ENCODE data around the gene RANGAP1.

Gene RANGAP1

DNA sequence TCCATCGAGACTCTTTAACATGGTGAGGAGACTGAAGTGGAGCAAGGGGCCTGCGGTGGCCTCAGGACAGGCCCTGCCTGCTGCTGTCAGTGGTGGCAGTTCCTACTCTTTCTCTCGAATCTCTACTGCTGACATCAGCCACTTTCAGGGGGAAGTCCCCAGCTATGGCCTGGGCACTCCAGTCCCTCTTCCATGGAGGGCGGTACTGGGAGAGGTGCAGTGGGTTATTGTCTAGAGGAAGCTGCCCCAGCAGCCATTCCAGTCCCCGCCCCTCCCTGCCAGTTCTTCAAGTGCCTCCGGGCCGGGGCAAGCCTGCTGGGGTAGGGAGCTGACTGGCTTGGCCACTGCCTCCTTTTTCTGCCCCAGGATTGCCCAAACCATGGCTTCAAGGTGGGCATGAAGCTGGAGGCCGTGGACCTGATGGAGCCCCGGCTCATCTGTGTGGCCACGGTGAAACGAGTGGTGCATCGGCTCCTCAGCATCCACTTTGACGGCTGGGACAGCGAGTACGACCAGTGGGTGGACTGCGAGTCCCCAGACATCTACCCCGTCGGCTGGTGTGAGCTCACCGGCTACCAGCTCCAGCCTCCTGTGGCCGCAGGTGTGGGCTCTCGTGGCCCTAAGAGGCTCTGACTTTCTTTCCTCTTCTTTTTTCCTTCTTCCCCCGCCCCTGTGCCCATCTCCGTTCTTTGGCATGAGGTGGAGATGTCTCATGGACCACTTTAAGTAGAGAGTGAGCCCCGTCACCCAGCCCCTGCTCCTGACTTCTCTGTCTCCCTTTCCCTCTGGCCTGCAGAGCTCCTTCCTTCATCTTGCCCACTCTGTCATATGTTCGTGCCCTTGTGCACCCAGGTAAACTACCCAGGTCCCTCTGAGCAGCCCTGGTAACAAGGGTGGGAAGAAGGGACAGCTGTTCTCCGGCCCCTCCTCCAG lies 59.0 kb downstream of the RANGAP1 start:
- TF ChIP-seq, protein P1, sequence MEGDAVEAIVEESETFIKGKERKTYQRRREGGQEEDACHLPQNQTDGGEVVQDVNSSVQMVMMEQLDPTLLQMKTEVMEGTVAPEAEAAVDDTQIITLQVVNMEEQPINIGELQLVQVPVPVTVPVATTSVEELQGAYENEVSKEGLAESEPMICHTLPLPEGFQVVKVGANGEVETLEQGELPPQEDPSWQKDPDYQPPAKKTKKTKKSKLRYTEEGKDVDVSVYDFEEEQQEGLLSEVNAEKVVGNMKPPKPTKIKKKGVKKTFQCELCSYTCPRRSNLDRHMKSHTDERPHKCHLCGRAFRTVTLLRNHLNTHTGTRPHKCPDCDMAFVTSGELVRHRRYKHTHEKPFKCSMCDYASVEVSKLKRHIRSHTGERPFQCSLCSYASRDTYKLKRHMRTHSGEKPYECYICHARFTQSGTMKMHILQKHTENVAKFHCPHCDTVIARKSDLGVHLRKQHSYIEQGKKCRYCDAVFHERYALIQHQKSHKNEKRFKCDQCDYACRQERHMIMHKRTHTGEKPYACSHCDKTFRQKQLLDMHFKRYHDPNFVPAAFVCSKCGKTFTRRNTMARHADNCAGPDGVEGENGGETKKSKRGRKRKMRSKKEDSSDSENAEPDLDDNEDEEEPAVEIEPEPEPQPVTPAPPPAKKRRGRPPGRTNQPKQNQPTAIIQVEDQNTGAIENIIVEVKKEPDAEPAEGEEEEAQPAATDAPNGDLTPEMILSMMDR (IDR thresholded peaks at IDR 0.05; ENCODE audit: borderline replicate concordance, insufficient read depth, low read depth, low read length), result no peak
- no peak overlapping the region for H3K4me3 ChIP-seq (ENCODE audit: low read depth, low read length)

- no peak overlapping the region for H3K4me3 ChIP-seq (ENCODE audit: low read depth, low read length)
- TF ChIP-seq, protein P1 (IDR thresholded peaks at IDR 0.05; ENCODE audit: borderline replicate concordance, insufficient read depth, low read depth, low read length), result no peak
Measured at GRCh38 chr22:41223535-41223934, 62.5 kb downstream of the RANGAP1 start.

- H3K4me3 ChIP-seq (ENCODE audit: low read depth, low read length), result no peak overlapping the region
- TF ChIP-seq, protein P1 (IDR thresholded peaks at IDR 0.05; ENCODE audit: borderline replicate concordance, insufficient read depth, low read depth, low read length), result no peak
Measured at GRCh38 chr22:41222846-41223507, 63.0 kb downstream of the RANGAP1 start.

GRCh38 chr22:41217553-41218157 lies 68.3 kb downstream of the RANGAP1 start:
- TF ChIP-seq, protein P1 (IDR thresholded peaks at IDR 0.05; ENCODE audit: borderline replicate concordance, insufficient read depth, low read depth, low read length), result no peak
- no peak overlapping the region for H3K4me3 ChIP-seq (ENCODE audit: low read depth, low read length)

- no peak overlapping the region for H3K4me3 ChIP-seq (ENCODE audit: low read depth, low read length)
- TF ChIP-seq, protein P1 (IDR thresholded peaks at IDR 0.05; ENCODE audit: borderline replicate concordance, insufficient read depth, low read depth, low read length), result no peak
Measured at GRCh38 chr22:41216984-41217383, 69.0 kb downstream of the RANGAP1 start.

- H3K4me3 ChIP-seq (ENCODE audit: low read depth, low read length), result no peak overlapping the region
- TF ChIP-seq, protein P1 (IDR thresholded peaks at IDR 0.05; ENCODE audit: borderline replicate concordance, insufficient read depth, low read depth, low read length), result no peak
Measured at GRCh38 chr22:41215926-41216325, 70.1 kb downstream of the RANGAP1 start.
